ENCODE results near the gene TSHZ2.

TSHZ2 gene

GRCh38 chr20:53250456-53250855, 278.3 kb downstream of the TSHZ2 start:
- Histone ChIP-seq H3K4me1 (no peaks in the 10 kb centered on the region), H3K36me3 (peaks cover 4% of the 10 kb centered on the region), H3K9me3 (no peaks in the 10 kb centered on the region), H3K4me3 (ENCODE audit: low read depth, low read length) (no peak overlapping the region), H3K27me3 (no peaks in the 10 kb centered on the region)
- TF ChIP-seq CTCF (IDR thresholded peaks at IDR 0.05; ENCODE audit: low read depth, low read length): no peak
- no peak for DNase-seq

- Histone ChIP-seq H3K4me3 (ENCODE audit: low read depth, low read length) (no peak overlapping the region), H3K27me3 (no peaks in the 10 kb centered on the region), H3K9me3 (no peaks in the 10 kb centered on the region), H3K4me1 (no peaks in the 10 kb centered on the region), H3K36me3 (peaks cover 4% of the 10 kb centered on the region)
- no peak for TF ChIP-seq CTCF (IDR thresholded peaks at IDR 0.05; ENCODE audit: low read depth, low read length)
- no peak for DNase-seq
These were observed 279.8 kb downstream of the TSHZ2 start for GRCh38 chr20:53252002-53252401.

- DNase-seq: no peak
- Histone ChIP-seq H3K9me3 (no peaks in the 10 kb centered on the region), H3K27me3 (no peaks in the 10 kb centered on the region), H3K4me1 (no peaks in the 10 kb centered on the region), H3K36me3 (peaks cover 4% of the 10 kb centered on the region), H3K4me3 (ENCODE audit: low read depth, low read length) (no peak overlapping the region)
- TF ChIP-seq CTCF (IDR thresholded peaks at IDR 0.05; ENCODE audit: low read depth, low read length): no peak
These were observed 281.5 kb downstream of the TSHZ2 start for GRCh38 chr20:53253668-53254067.

GRCh38 chr20:53255102-53255710, 283.0 kb downstream of the TSHZ2 start:
- Histone ChIP-seq H3K4me1 (no peaks in the 10 kb centered on the region), H3K4me3 (ENCODE audit: low read depth, low read length) (no peak overlapping the region), H3K27me3 (no peaks in the 10 kb centered on the region), H3K36me3 (peaks cover 4% of the 10 kb centered on the region), H3K9me3 (no peaks in the 10 kb centered on the region)
- TF ChIP-seq CTCF (IDR thresholded peaks at IDR 0.05; ENCODE audit: low read depth, low read length): no peak
- DNase-seq: no peak

- no peak for TF ChIP-seq CTCF (IDR thresholded peaks at IDR 0.05; ENCODE audit: low read depth, low read length)
- no peak overlapping the region for H3K4me3 ChIP-seq (ENCODE audit: low read depth, low read length)
- H3K27me3 ChIP-seq: no peaks in the 10 kb centered on the region
- DNase-seq: no peak
- H3K9me3 ChIP-seq: no peaks in the 10 kb centered on the region
- H3K36me3 ChIP-seq: peaks cover 4% of the 10 kb centered on the region
- H3K4me1 ChIP-seq: no peaks in the 10 kb centered on the region
These were observed 286.6 kb downstream of the TSHZ2 start for GRCh38 chr20:53258741-53259140.

GRCh38 chr20:53260168-53260567, 288.0 kb downstream of the TSHZ2 start:
- no peak for DNase-seq
- no peak for TF ChIP-seq CTCF (IDR thresholded peaks at IDR 0.05; ENCODE audit: low read depth, low read length)
- Histone ChIP-seq H3K4me3 (ENCODE audit: low read depth, low read length) (no peak overlapping the region), H3K27me3 (no peaks in the 10 kb centered on the region), H3K36me3 (no peaks in the 10 kb centered on the region; the same call in 1 of the 2 replicates), H3K9me3 (no peaks in the 10 kb centered on the region), H3K4me1 (no peaks in the 10 kb centered on the region)
